Endothelial cell of umbilical vein (primary cell): ENCODE results near the gene PSMB8. TPM values are rescaled to one million over a fixed set of nuclear protein-coding genes. Genes with fewer than 3 reads are reported as not detected.

ENCODE experiments used
- BruUV-seq: library from RNA; stranded (reverse); fragments of 400-500 nt; replicated peaks from 2 replicates; lab custom pipeline; 2021; lab: Mats Ljungman, UMichigan
- CTCF ChIA-PET: fragments of 300-600, 350-600 bp; sonication (Branson Sonifier 250); formaldehyde crosslinking; loops from one replicate; lab custom pipeline; 2021; ENCODE audit warnings: antibody characterized with exemption, inconsistent platforms; lab: Charles Lee
- POLR2A ChIA-PET: fragments of 300-600, 350-600 bp; sonication (Branson Sonifier 250); formaldehyde crosslinking; loops from one replicate; lab custom pipeline; 2021; ENCODE audit warnings: antibody characterized with exemption, inconsistent platforms; lab: Charles Lee
- DNase-seq: peaks from one replicate; pipeline ENCODE4 v3.0.0-alpha.2; 2011; ENCODE audit warnings: low read depth, low spot score
- FAIRE-seq: peaks from 2 replicates; lab custom pipeline; 2011; peaks lifted over from hg19 to GRCh38; lab: Jason Lieb, UNC
- H2AFZ ChIP-seq: 2 replicates; pipeline ENCODE4 v1.6.0; 2012; ENCODE audit warnings: low read depth, low read length, control low read depth, inconsistent platforms
- H3K27ac ChIP-seq: 2 replicates; pipeline ENCODE4 v1.5.1; 2011; ENCODE audit warnings: low read depth, mild to moderate bottlenecking, control low read depth, low read length, moderate library complexity; ENCODE audit not compliant: insufficient read depth
- H3K27me3 ChIP-seq, 2 experiments: 2 replicates each; pipeline versions ENCODE4 v1.6.0 to v1.6.1; 2011; ENCODE audit warnings: low read length in 2 of 2, mixed read lengths in 1 of 2; ENCODE audit not compliant: control insufficient read depth in 2 of 2, insufficient read depth in 2 of 2
- H3K36me3 ChIP-seq, 2 experiments: 2 replicates in 1 of 2; 3 replicates in 1 of 2; pipeline ENCODE4 v1.5.1; 2011; ENCODE audit warnings: low read length in 2 of 2, mild to moderate bottlenecking in 1 of 2, moderate library complexity in 1 of 2; ENCODE audit not compliant: control insufficient read depth in 2 of 2, insufficient read depth in 2 of 2; ENCODE audit errors: extremely low read depth in 1 of 2
- H3K4me1 ChIP-seq: 3 replicates; pipeline ENCODE4 v1.5.1; 2011; ENCODE audit warnings: mild to moderate bottlenecking, low read length; ENCODE audit not compliant: control insufficient read depth, insufficient read depth; ENCODE audit errors: extremely low read depth
- H3K4me2 ChIP-seq: 2 replicates; pipeline ENCODE4 v1.6.1; 2011; ENCODE audit warnings: low read length, control low read depth, mixed read lengths; ENCODE audit not compliant: insufficient read depth
- H3K4me3 ChIP-seq, 3 experiments: fragments of 200-600 bp in 1 of 3; sonication (generic), shearing (Covaris generic) in 1 of 3; replicated peaks in 1 of 3; 2 replicates each; pipeline ENCODE4 v1.5.1; 2011 to 2016; ENCODE audit warnings: control low read depth in 3 of 3, low read length in 3 of 3, mild to moderate bottlenecking in 2 of 3, inconsistent platforms in 1 of 3, low read depth in 1 of 3, moderate library complexity in 1 of 3; ENCODE audit not compliant: insufficient read depth in 1 of 3
- H3K79me2 ChIP-seq: 2 replicates; pipeline ENCODE4 v1.6.0; 2012; ENCODE audit warnings: low read length, inconsistent platforms; ENCODE audit not compliant: control insufficient read depth, insufficient read depth
- H3K9ac ChIP-seq: replicated peaks from 2 replicates; pipeline ENCODE3; 2011; ENCODE audit warnings: low read length, control low read depth; ENCODE audit not compliant: insufficient read depth; ENCODE audit errors: extremely low read depth
- H3K9me1 ChIP-seq: replicated peaks from 3 replicates; pipeline ENCODE4 v1.6.0; 2011; ENCODE audit warnings: mild to moderate bottlenecking, low read length; ENCODE audit not compliant: control insufficient read depth, insufficient read depth; ENCODE audit errors: extremely low read depth
- H3K9me3 ChIP-seq: replicated peaks from 2 replicates; pipeline ENCODE4 v1.5.1; 2012; ENCODE audit warnings: low read length, inconsistent platforms; ENCODE audit not compliant: control insufficient read depth, insufficient read depth
- H4K20me1 ChIP-seq: replicated peaks from 2 replicates; pipeline ENCODE3; 2011; ENCODE audit warnings: mild to moderate bottlenecking, low read length; ENCODE audit not compliant: control insufficient read depth, insufficient read depth; ENCODE audit errors: extremely low read depth
- CTCF ChIP-seq, 2 donors: IDR thresholded peaks; 1 replicate in 1 of 2; 2 replicates in 1 of 2; pipeline ENCODE4 v1.5.1; 2011; ENCODE audit warnings: low read length in 2 of 2, mild to moderate bottlenecking in 2 of 2, moderate library complexity in 2 of 2, control low read depth in 1 of 2, inconsistent platforms in 1 of 2, low read depth in 1 of 2; ENCODE audit not compliant: insufficient read depth in 1 of 2; ENCODE audit errors: extremely low read depth in 1 of 2
- EZH2 ChIP-seq: IDR thresholded peaks from 2 replicates; pipeline ENCODE4 v1.6.1; 2012; ENCODE audit warnings: borderline replicate concordance, low read depth, mild to moderate bottlenecking, moderate library complexity, low read length, inconsistent platforms; ENCODE audit not compliant: severe bottlenecking
- FOS ChIP-seq: IDR thresholded peaks from 2 replicates; pipeline ENCODE4 v1.6.1; 2011; ENCODE audit warnings: mild to moderate bottlenecking, low read length, moderate library complexity, borderline replicate concordance; ENCODE audit not compliant: insufficient read depth
- GATA2 ChIP-seq: IDR thresholded peaks from 2 replicates; pipeline ENCODE4 v1.7.0; 2011; ENCODE audit warnings: low read depth, mild to moderate bottlenecking, moderate library complexity, mixed read lengths, low read length; ENCODE audit not compliant: insufficient read length, insufficient read depth
- JUN ChIP-seq: IDR thresholded peaks from 2 replicates; pipeline ENCODE4 v1.6.1; 2011; ENCODE audit warnings: borderline replicate concordance, low read depth; ENCODE audit not compliant: insufficient read length, insufficient read depth
- MAX ChIP-seq: IDR thresholded peaks from 2 replicates; pipeline ENCODE4 v1.6.1; 2011; ENCODE audit not compliant: insufficient read depth, insufficient read length
- MYC ChIP-seq: IDR thresholded peaks from one replicate; pipeline ENCODE4 v1.6.1; 2011; ENCODE audit warnings: mild to moderate bottlenecking, low read depth, low read length
- POLR2A ChIP-seq: IDR thresholded peaks from 2 replicates; pipeline ENCODE4 v1.6.1; 2012; ENCODE audit warnings: low read depth, mild to moderate bottlenecking, control low read depth, low read length
- POLR2AphosphoS5 ChIP-seq: IDR thresholded peaks from 2 replicates; pipeline ENCODE4 v1.6.1; 2012; ENCODE audit warnings: low read depth, mild to moderate bottlenecking, control low read depth, low read length, moderate library complexity; ENCODE audit not compliant: insufficient read depth
- dilution Hi-C: fragments of 300-500 bp; cut with MboI; formaldehyde crosslinking; loops from one replicate; pipeline ENCODE4 v1.15.0; 2019; ENCODE audit warnings: low sequenced_read_pairs; ENCODE audit not compliant: extremely low pct_ligation_motif_present
- intact Hi-C: fragments of 100-400 bp; cut with micrococcal nuclease; formaldehyde crosslinking; loops from one replicate; pipeline ENCODE4 v1.10.0; 2022
- polyA plus RNA-seq, 4 experiments: library from polyadenylated mRNA; depleted of rRNA in 3 of 4; stranded (reverse) in 3 of 4; unstranded in 1 of 4; fragments of >200 nt; gene quantifications; 2 replicates each; pipeline versions ENCODE4 v1.2.1 to v1.2.3, GENCODE V29; 2011 to 2012; ENCODE audit warnings: missing spikeins in 1 of 4
- total RNA-seq: library from RNA; stranded (reverse); gene quantifications from 2 replicates; pipeline ENCODE4 v1.2.3, GENCODE V29; 2021

The PSMB8 gene
- total and polyA plus RNA-seq, 2 donors (not counting 3 experiments of a cell fraction or from before 2014, with no cell fraction given) = 40.1 to 49.4 TPM

DNA sequence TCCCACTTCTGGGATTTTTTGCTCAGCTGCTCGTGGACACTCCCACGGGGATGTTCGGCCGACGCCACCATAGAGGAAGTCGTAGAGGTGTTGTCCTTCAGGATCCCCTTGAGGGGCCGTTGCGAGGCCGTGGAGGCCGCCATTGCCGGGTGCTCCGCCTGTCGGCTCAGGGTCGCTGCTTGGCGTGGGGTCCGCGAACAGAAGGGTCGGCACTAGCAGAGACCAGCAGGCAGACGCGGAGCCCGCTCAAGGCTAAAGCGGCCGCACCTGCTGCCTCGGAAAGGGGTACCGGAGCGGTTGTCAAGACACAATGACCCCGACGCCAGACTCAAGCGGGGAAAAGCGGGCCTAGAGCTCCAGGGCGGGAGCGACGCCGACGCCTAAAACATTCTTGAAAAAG is 35.8 kb upstream of the PSMB8 start:
- DNase-seq = no peak
- POLR2A ChIA-PET = no interaction called here
- Histone ChIP-seq H4K20me1 (no peaks in the 10 kb centered on the region), H3K27me3 (peaks cover 43 to 68% of the 10 kb centered on the region in 2 experiments), H3K9me3 (no peaks in the 10 kb centered on the region), H3K9ac (no peak overlapping the region), H3K4me2 (no peak overlapping the region), H3K4me1 (no peaks in the 10 kb centered on the region), H3K27ac (no peak overlapping the region), H3K36me3 (no peaks in the 10 kb centered on the region), H2AFZ (no peak overlapping the region), H3K79me2 (no peaks in the 10 kb centered on the region), H3K4me3 (no peak overlapping the region), H3K9me1 (no peaks in the 10 kb centered on the region)
- intact Hi-C loops (loop anchor here (10.0 kb wide), 1 partner anchor 365 kb away; no protein-coding TSS in a partner anchor), dilution Hi-C loops (no loop called here)
- BruUV-seq = no TSS peak
- no peak for FAIRE-seq
- no peak for TF ChIP-seq FOS
- no peak for TF ChIP-seq CTCF (IDR thresholded peaks at IDR 0.05; ENCODE audit: extremely low read depth in 1 of 2, insufficient read depth in 1 of 2, low read depth in 1 of 2, low read length in 2 of 2)
- TF ChIP-seq JUN = no peak
- TF ChIP-seq MAX = no peak
- no peak for TF ChIP-seq POLR2A
- TF ChIP-seq EZH2 = no peak
- no peak for TF ChIP-seq GATA2
- no peak for TF ChIP-seq POLR2AphosphoS5
- TF ChIP-seq MYC = no peak
- CTCF ChIA-PET = interaction anchor here (0.8 to 4.7 kb wide), 4 partner anchors 11 to 105 kb away, joined by 3 to 40 read pairs (median 9); no protein-coding TSS in a partner anchor
